UCSD-AML1 (cell line): ENCODE results near the gene SLC2A4.

ENCODE experiments used
- DNase-seq: peaks from one replicate; lab custom pipeline; 2025; ENCODE audit not compliant: unreplicated experiment; lab: John Stamatoyannopoulos, UW

The SLC2A4 gene

GRCh38 chr17:7263801-7264078, 17.8 kb upstream of the SLC2A4 start:
- DNase-seq, result no peak

GRCh38 chr17:7266784-7267183, 14.7 kb upstream of the SLC2A4 start:
- DNase-seq, result no peak

- DNase-seq, result no peak
These were observed 2.1 kb upstream of the SLC2A4 start for GRCh38 chr17:7279448-7279847.

GRCh38 chr17:7280519-7281073, 922 bp upstream of the SLC2A4 start:
- DNase-seq, result peak; percentile 86

GRCh38 chr17:7281953-7282751, 634 bp downstream of the SLC2A4 start:
- DNase-seq, result no peak

GRCh38 chr17:7282752-7283321, 1.3 kb downstream of the SLC2A4 start:
- DNase-seq, result no peak

GRCh38 chr17:7283471-7284216, 2.1 kb downstream of the SLC2A4 start:
- DNase-seq, result no peak

GRCh38 chr17:7284911-7285310, 3.4 kb downstream of the SLC2A4 start:
- DNase-seq, result no peak

- DNase-seq, result no peak
These were observed 4.2 kb downstream of the SLC2A4 start for GRCh38 chr17:7285679-7286078.

GRCh38 chr17:7289256-7290032, 7.9 kb downstream of the SLC2A4 start:
- DNase-seq, result no peak

- DNase-seq, result no peak
These were observed 8.6 kb downstream of the SLC2A4 start for GRCh38 chr17:7290166-7290565.

- no peak for DNase-seq
These were observed 9.2 kb downstream of the SLC2A4 start for GRCh38 chr17:7290685-7291084.

GRCh38 chr17:7292194-7292593, 10.7 kb downstream of the SLC2A4 start:
- no peak for DNase-seq

GRCh38 chr17:7292729-7293128, 11.2 kb downstream of the SLC2A4 start:
- no peak for DNase-seq

GRCh38 chr17:7293159-7293558, 11.6 kb downstream of the SLC2A4 start:
- no peak for DNase-seq

- no peak for DNase-seq
These were observed 12.5 kb downstream of the SLC2A4 start for GRCh38 chr17:7293816-7294613.

GRCh38 chr17:7294614-7295153, 13.2 kb downstream of the SLC2A4 start, which contains the start of gene YBX2:
YBX2 (minus strand) TSS chr17:7294639; CDS start chr17:7294500, 139 bp downstream.
- DNase-seq, result peak; percentile 65

- no peak for DNase-seq
These were observed 14.0 kb downstream of the SLC2A4 start for GRCh38 chr17:7295230-7296180.
